RWPE2 (cell line): Measurements from ENCODE around the gene C16orf89.

Source experiments
- ATAC-seq: fragments of 200-7000 bp; cut with Tn5 transposase; 3 replicates; pipeline ENCODE4 v1.9.1; 2021; ENCODE audit warnings: low read depth
- DNase-seq: peaks from one replicate; pipeline ENCODE4 v3.0.0-alpha.2; 2020; ENCODE audit warnings: low spot score
- H3K27ac ChIP-seq: fragments of 450-650 bp; 2 replicates; pipeline ENCODE4 v1.5.1; 2017; ENCODE audit warnings: mild to moderate bottlenecking; ENCODE audit not compliant: poor library complexity, severe bottlenecking
- H3K27me3 ChIP-seq: fragments of 250-450 bp; sonication (Bioruptor Pico); 2 replicates; pipeline ENCODE4 v1.5.1; 2021; ENCODE audit warnings: mild to moderate bottlenecking, moderate library complexity; ENCODE audit not compliant: insufficient read depth, poor library complexity, severe bottlenecking
- H3K36me3 ChIP-seq: fragments of 250-450 bp; sonication (Bioruptor Pico); 2 replicates; pipeline ENCODE4 v1.5.1; 2020; ENCODE audit warnings: low read depth, mild to moderate bottlenecking, moderate library complexity
- H3K4me1 ChIP-seq: fragments of 250-450 bp; sonication (Bioruptor Pico); 2 replicates; pipeline ENCODE4 v1.5.1; 2021; ENCODE audit warnings: mild to moderate bottlenecking, moderate library complexity; ENCODE audit not compliant: insufficient read depth, poor library complexity, severe bottlenecking
- H3K4me3 ChIP-seq: fragments of 250-450 bp; sonication (Bioruptor Pico); 2 replicates; pipeline ENCODE4 v1.5.1; 2021; ENCODE audit warnings: mild to moderate bottlenecking, moderate library complexity; ENCODE audit not compliant: severe bottlenecking
- H3K9me3 ChIP-seq: fragments of 250-450 bp; sonication (Bioruptor Pico); 2 replicates; pipeline ENCODE4 v1.5.1; 2021; ENCODE audit warnings: mild to moderate bottlenecking, moderate library complexity; ENCODE audit not compliant: severe bottlenecking
- CTCF ChIP-seq: fragments of 450-650 bp; IDR thresholded peaks from one replicate; pipeline ENCODE4 v1.5.1; 2017; ENCODE audit warnings: mild to moderate bottlenecking, moderate library complexity; ENCODE audit not compliant: poor library complexity, severe bottlenecking

Gene C16orf89

DNA sequence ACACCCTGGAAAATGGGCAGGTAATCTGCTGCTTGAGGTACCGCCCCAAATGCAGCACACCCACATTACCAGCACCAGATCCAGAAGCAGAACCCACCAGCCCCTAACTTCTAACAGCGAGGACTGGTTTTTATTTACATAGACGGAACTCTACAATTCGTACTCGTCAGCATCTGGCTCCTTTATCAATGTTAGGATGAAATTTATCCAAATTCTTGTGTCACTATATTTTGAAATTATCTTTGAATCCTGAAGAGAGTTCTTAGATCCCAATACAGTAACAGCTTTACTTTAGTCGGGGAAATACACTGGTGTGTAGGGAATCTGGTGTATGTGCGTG lies 5.6 kb upstream of the C16orf89 start:
- Histone ChIP-seq H3K9me3 (no peaks in the 10 kb centered on the region), H3K27ac (peak overlapping the region; percentile 32), H3K27me3 (no peaks in the 10 kb centered on the region), H3K4me1 (peaks cover 4% of the 10 kb centered on the region), H3K4me3 (peak overlapping the region; percentile 49), H3K36me3 (peaks cover 35% of the 10 kb centered on the region)
- DNase-seq = no peak
- ATAC-seq = no peak
- TF ChIP-seq CTCF = no peak

DNA sequence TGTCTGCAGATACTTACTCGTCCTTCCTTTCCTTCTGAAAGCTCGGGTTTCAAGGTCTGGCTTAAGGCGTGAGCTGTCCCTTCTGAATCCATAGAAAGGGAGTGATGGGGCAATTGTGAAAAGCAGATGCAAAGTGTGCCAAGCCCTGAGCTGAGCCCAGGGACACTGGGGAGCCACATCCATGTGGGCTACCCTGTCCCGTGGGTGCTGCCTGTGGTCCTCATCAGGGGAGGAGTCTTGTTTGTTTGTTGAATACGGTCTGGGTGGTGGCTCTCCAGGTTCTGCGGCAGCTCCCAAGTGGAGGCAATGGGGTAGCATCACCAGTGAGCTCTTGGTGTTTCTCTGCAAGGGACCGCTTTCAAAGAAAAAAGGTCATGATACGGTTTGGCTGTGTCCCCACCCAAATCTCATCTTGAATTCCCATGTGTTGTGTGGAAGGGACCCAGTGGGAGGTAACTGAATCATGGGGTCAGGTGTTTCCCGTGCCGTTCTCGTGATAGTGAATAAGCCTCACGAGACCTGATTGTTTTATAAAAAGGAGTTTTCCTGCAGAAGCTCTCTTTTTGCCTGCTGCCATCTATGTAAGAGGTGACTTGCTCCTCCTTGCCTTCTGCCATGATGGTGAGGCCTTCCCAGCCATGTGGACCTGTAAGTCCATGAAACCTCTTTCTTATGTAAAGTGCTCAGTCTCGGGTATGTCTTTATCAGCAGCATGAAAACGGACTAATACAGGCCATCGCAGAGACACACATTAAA lies 4.9 kb upstream of the C16orf89 start:
- H3K9me3 ChIP-seq = no peaks in the 10 kb centered on the region
- peaks cover 4% of the 10 kb centered on the region for H3K4me1 ChIP-seq
- H3K36me3 ChIP-seq = peaks cover 28% of the 10 kb centered on the region
- no peak overlapping the region for H3K27ac ChIP-seq
- H3K4me3 ChIP-seq = no peak overlapping the region
- peak; percentile 11 for DNase-seq
- TF ChIP-seq CTCF = no peak
- no peaks in the 10 kb centered on the region for H3K27me3 ChIP-seq
- ATAC-seq = no peak

DNA sequence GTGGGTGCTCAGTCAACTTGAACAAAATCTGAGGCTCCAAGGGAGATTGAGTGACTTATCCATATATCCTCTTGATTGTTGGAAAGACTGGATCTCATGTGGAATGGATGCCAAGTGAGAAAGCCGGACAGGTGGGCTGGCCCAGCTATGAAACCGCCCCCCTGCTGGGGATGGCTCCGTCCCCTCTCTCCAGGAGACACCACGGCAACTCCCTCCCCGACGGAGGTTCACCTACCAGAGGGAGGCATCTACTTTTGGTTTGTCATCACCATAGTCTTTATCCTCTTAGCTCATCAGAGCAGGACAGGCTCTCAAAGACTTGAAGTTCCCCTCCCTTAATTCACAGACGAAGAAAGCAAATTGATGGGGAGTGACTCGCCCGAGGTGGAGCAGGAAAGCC lies 4.1 kb upstream of the C16orf89 start:
- ATAC-seq = no peak
- peak; percentile 11 for DNase-seq
- no peak for TF ChIP-seq CTCF
- H3K27ac ChIP-seq = no peak overlapping the region
- no peaks in the 10 kb centered on the region for H3K27me3 ChIP-seq
- no peak overlapping the region for H3K4me3 ChIP-seq
- peaks cover 20% of the 10 kb centered on the region for H3K36me3 ChIP-seq
- no peaks in the 10 kb centered on the region for H3K9me3 ChIP-seq
- H3K4me1 ChIP-seq = peaks cover 4% of the 10 kb centered on the region

DNA sequence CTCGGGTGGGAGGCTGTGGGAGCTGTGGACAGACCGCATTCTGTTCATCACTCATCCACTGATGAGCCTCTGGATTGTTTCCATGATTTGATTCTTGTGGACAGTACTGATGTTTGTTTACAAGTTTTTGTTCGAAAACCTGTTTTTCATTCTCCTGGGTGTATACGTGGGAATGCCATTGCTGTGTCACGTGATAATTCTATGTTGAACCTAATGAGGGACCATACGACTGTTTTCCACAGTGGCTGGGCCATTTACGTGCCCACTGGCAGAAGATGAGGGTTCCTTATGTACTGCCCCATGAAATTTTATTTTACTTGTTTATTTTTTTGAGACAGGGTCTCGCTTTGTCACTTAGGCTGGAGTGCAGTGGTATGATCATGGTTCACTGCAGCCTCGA lies 3.3 kb upstream of the C16orf89 start:
- TF ChIP-seq CTCF = no peak

GRCh38 chr16:5066511-5066910 lies 755 bp upstream of the C16orf89 start:
- no peaks in the 10 kb centered on the region for H3K27me3 ChIP-seq

More for the DNA sequence above, 3.3 kb upstream of the C16orf89 start:
- ATAC-seq = no peak
- Histone ChIP-seq H3K27me3 (no peaks in the 10 kb centered on the region), H3K27ac (no peak overlapping the region), H3K4me1 (peaks cover 4% of the 10 kb centered on the region), H3K4me3 (no peak overlapping the region), H3K9me3 (no peaks in the 10 kb centered on the region), H3K36me3 (peaks cover 12% of the 10 kb centered on the region)
- DNase-seq = peak; percentile 18

More at GRCh38 chr16:5066511-5066910, 755 bp upstream of the C16orf89 start:
- no peak for TF ChIP-seq CTCF
- Histone ChIP-seq H3K36me3 (no peaks in the 10 kb centered on the region), H3K9me3 (no peaks in the 10 kb centered on the region), H3K4me3 (no peak overlapping the region), H3K27ac (no peak overlapping the region), H3K4me1 (no peaks in the 10 kb centered on the region)
- DNase-seq = no peak
- ATAC-seq = no peak
